ENCODE measurements around the gene AIFM2. TPM values are rescaled to one million over a fixed set of nuclear protein-coding genes. Genes with fewer than 3 reads are reported as not detected.
"Not testable (repeated sequence)": the region's sequence is repeated elsewhere in the genome, so short reads cannot be mapped to it uniquely, and the experiment has no call there.

The AIFM2 gene
- total RNA-seq, 1 donor from 2014 or later = 19.4 TPM

DNA sequence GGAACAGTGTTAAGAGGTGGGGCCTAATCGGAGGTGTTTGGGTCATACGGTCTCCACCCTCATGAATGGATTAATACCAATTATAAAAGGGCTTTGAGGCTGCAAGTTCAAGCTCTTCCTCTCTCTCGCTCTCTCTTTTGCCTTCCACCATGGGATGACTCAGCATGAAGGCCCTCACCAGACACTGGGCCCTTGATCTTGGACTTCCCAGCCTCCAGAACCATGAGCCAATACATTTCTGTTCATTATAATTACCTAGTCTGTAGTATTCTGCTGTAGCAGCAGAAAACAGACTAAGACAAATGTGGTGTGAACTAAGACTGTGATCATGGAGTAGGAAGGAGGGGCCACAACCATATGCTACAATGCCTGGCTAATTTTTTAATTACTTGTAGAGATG lies 7.7 kb downstream of the AIFM2 start:
- DNase-seq (ENCODE audit: low spot score) = no peak
- intact Hi-C loops (cut with DNase I) = no loop called here

- DNase-seq (ENCODE audit: low spot score) = no peak
- intact Hi-C loops (cut with DNase I) = no loop called here
These were observed 8.2 kb downstream of the AIFM2 start for GRCh38 chr10:70124415-70124814.

GRCh38 chr10:70123817-70124216 lies 8.8 kb downstream of the AIFM2 start:
- DNase-seq (ENCODE audit: low spot score) = no peak
- intact Hi-C loops (cut with DNase I) = no loop called here

DNA sequence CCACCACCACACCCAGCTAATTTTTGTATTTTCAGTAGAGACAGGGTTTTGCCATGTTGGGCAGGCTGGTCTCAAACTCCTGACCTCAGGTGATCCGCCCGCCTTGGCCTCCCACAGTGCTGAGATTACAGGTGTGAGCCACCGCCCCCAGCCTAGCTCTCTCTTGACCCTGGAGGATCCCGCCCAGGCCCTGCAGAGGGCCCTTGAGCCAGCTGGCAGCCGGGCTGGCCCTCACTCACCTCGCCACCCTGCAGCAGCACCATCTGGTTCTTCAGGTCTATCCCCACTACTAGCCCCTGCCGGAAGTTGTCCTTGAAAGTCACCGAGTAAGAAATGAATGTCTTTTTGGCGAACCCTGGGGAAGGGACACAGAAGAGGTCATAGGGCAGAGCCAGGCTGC lies 9.5 kb downstream of the AIFM2 start:
- DNase-seq (ENCODE audit: low spot score); intact Hi-C loops (cut with DNase I): not testable (repeated sequence)

GRCh38 chr10:70122742-70123141 lies 9.9 kb downstream of the AIFM2 start:
- no peak for DNase-seq (ENCODE audit: low spot score)
- intact Hi-C loops (cut with DNase I) = no loop called here

GRCh38 chr10:70121281-70121949 lies 11.2 kb downstream of the AIFM2 start:
- intact Hi-C loops (cut with DNase I) = no loop called here
- DNase-seq (ENCODE audit: low spot score) = no peak

- DNase-seq (ENCODE audit: low spot score) = no peak
- intact Hi-C loops (cut with DNase I) = no loop called here
These were observed 12.2 kb downstream of the AIFM2 start for GRCh38 chr10:70120417-70120816.

DNA sequence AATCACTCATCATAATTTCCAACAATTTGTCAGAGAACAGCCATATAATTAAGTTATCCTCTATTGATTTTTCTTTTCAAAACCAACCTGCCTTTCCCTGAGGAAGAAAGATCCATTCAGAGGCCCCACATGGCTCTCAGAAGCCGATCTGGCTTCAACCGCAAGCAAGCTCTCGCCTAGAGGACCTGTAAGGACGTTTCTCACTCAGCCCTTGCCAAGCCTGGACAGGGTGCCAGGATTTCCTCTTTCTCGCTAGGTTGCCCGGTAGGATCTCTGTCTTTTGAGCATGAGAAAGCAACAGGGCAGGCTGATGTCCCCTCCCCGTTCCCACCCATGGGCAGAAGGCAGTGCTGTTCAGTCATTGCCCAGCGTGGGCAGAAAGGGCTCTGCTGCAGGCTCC lies 13.0 kb downstream of the AIFM2 start:
- intact Hi-C loops (cut with DNase I) = no loop called here
- DNase-seq (ENCODE audit: low spot score) = no peak

DNA sequence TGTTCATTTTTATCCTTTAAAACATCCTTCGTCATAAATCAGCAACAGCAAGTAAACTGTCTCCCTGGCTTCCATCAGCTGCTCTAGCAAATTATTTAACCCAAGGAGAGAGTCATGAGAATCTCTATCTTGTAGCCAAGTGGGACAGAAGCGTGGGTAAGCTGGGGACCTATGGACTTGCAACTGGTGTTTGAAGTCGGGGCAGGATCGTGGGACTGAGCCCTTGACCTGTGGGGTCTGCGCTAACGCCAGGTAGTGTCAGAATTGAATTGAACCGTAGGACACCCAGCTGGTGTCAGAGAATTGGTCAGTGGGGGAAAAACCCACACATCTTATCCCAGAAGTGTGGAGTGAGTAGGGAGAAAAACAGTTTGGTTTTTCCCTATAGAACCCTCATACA lies 13.4 kb downstream of the AIFM2 start:
- intact Hi-C loops (cut with DNase I) = no loop called here
- DNase-seq (ENCODE audit: low spot score) = no peak

DNA sequence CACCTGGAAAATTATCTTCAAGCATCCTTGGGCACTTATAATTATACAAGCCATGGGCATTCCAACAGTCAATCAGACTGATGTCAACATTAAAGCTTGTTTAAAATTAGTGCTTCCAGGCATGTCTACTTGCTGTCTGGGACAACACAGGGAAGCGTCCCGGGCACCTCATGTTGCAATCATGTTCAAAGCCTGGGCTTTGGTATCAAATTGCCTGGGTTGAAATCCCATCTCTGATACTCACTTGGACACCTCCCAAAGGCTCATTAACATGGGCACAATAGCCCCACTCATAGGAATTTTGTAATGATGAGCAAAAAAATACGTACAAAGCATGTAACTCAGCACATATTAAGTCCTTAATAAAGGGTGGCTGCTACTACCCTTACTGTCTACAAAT lies 14.4 kb downstream of the AIFM2 start:
- intact Hi-C loops (cut with DNase I) = no loop called here
- no peak for DNase-seq (ENCODE audit: low spot score)

- DNase-seq (ENCODE audit: low spot score) = no peak
- intact Hi-C loops (cut with DNase I) = no loop called here
These were observed 15.0 kb downstream of the AIFM2 start for GRCh38 chr10:70117646-70118045.

DNA sequence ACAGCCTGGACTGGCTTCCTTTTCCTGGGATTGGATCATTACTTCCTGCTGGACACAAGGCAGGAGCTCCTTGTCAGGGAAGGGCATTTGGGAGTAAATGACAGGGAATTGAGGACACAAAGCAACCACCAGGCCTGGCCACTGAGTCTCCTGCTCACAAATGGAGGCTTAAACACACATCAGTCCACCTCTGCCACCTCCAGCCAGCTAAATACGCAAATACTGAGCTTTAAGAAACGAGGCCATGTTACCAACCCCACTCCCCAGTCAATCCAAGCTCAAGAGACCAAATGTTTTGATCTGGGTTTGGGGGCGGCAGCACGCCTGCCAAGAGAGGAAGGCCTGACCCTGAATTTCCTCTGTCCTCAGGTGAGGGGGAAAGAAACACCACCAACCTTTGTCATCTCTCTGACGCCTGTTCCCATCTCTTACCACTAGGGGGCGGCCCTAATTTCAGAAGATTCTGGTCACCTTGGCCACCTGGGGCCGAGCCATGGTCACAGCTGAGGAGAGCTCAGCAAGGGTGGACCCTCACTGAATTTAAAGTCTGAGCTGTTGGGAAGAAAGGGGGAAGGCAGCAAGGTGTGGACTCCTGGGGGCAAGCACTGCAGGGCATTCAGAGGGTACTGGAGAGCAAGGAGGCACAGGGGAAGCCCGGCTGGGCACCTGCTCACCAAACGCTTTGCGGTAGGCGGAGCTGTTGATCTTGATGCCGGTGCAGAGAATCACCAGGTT lies 16.5 kb downstream of the AIFM2 start:
- DNase-seq (ENCODE audit: low spot score) = no peak
- intact Hi-C loops (cut with DNase I) = no loop called here

DNA sequence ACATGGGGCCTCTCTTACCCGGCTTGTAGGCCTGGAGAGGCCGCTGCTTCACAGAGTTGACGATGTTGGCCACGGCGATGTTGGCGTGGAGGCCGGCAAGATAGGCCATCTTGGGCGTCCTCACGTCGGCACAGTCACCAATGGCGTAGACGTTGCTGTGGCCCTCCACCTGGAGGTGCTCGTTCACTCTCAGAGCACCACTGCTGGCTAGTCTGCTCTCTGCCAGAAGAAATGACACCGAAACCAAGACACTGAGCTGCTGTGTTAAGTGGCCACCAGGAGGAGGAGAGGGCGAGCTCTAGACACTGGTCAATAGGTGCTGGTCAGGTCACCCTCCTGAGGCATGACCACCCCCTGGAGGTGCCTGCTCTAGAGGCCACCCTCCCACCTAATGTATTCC lies 17.7 kb downstream of the AIFM2 start:
- DNase-seq (ENCODE audit: low spot score) = no peak
- intact Hi-C loops (cut with DNase I) = no loop called here

GRCh38 chr10:70112071-70112470 lies 20.6 kb downstream of the AIFM2 start:
- intact Hi-C loops (cut with DNase I) = no loop called here
- no peak for DNase-seq (ENCODE audit: low spot score)

DNA sequence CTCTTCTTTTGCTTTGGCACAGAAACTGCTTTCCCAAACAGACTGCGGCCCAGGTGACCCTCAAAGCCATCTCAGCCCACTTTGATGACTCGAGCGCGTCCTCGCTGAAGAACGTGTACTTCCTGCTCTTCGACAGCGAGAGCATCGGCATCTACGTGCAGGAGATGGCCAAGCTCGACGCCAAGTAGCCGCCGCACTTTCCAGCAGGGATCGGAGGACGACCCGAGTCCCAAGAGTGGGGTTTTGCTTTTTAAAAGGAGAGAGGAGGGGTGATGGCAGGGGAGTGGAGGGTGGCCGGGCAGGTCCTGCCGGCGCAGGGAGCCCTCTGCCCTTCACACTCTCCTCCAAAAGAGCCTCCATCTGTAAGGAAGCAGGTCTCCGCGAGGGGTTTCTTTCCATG lies 21.1 kb downstream of the AIFM2 start:
- no peak for DNase-seq (ENCODE audit: low spot score)
- intact Hi-C loops (cut with DNase I) = no loop called here

- no peak for DNase-seq (ENCODE audit: low spot score)
- intact Hi-C loops (cut with DNase I) = no loop called here
These were observed 23.4 kb downstream of the AIFM2 start for GRCh38 chr10:70109064-70109729.

- DNase-seq (ENCODE audit: low spot score) = no peak
- intact Hi-C loops (cut with DNase I) = no loop called here
These were observed 25.4 kb downstream of the AIFM2 start for GRCh38 chr10:70106958-70107791.

GRCh38 chr10:70101668-70102067 lies 31.0 kb downstream of the AIFM2 start:
- intact Hi-C loops (cut with DNase I) = no loop called here
- no peak for DNase-seq (ENCODE audit: low spot score)

- intact Hi-C loops (cut with DNase I); DNase-seq (ENCODE audit: low spot score): not testable (repeated sequence)
These were observed 31.5 kb downstream of the AIFM2 start for GRCh38 chr10:70101068-70101562.

DNA sequence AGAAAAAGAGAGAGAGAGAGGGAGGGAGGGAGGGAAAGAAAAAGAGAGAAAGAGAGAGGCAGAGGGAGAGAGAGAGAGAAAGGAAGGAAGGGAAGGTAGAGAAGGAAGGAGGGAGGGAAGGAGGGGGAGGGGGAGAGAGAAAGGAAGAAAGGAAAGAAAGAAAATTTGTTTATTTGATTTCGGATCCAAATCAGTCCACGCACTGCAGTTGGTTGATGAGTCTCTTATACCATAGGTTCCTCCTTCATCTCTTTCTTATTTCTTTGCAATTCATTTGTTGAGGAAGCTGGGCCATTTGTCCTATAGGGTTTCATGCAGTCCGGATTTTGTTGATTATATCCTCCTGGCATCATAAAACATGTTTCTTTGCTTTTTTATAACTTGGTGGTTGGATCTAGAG lies 34.4 kb downstream of the AIFM2 start:
- no peak for DNase-seq (ENCODE audit: low spot score)
- intact Hi-C loops (cut with DNase I) = no loop called here
